ENCODE results near the gene PCBP3.
"Not testable (repeated sequence)": the region's sequence is repeated elsewhere in the genome, so short reads cannot be mapped to it uniquely, and the experiment has no call there.

Gene PCBP3

GRCh38 chr21:45972353-45972715 is 328.8 kb downstream of the PCBP3 start:
- DNase-seq (ENCODE audit: low read depth) = no peak
- H3K4me3 ChIP-seq (ENCODE audit: low read length) = no peak overlapping the region
- no peak for TF ChIP-seq CTCF (conservative IDR thresholded peaks at IDR 0.05; ENCODE audit: low read depth, low read length)

- TF ChIP-seq CTCF (conservative IDR thresholded peaks at IDR 0.05; ENCODE audit: low read depth, low read length) = no peak
- DNase-seq (ENCODE audit: low read depth) = no peak
- H3K4me3 ChIP-seq (ENCODE audit: low read length) = peak overlapping the region; percentile 46
Observed at GRCh38 chr21:45972716-45973474, 329.4 kb downstream of the PCBP3 start.

- peak; percentile 83 for TF ChIP-seq CTCF (conservative IDR thresholded peaks at IDR 0.05; ENCODE audit: low read depth, low read length)
- peak overlapping the region; percentile 46 for H3K4me3 ChIP-seq (ENCODE audit: low read length)
- no peak for DNase-seq (ENCODE audit: low read depth)
Observed at GRCh38 chr21:45973475-45974072, 330.0 kb downstream of the PCBP3 start.

- no peak for TF ChIP-seq CTCF (conservative IDR thresholded peaks at IDR 0.05; ENCODE audit: low read depth, low read length)
- H3K4me3 ChIP-seq (ENCODE audit: low read length) = peak overlapping the region; percentile 46
- no peak for DNase-seq (ENCODE audit: low read depth)
Observed at GRCh38 chr21:45974073-45975019, 330.8 kb downstream of the PCBP3 start.

- no peak overlapping the region for H3K4me3 ChIP-seq (ENCODE audit: low read length)
- no peak for DNase-seq (ENCODE audit: low read depth)
- no peak for TF ChIP-seq CTCF (conservative IDR thresholded peaks at IDR 0.05; ENCODE audit: low read depth, low read length)
Observed at GRCh38 chr21:45975020-45975666, 331.6 kb downstream of the PCBP3 start.

- not testable (repeated sequence) for DNase-seq (ENCODE audit: low read depth); H3K4me3 ChIP-seq (ENCODE audit: low read length)
Observed at GRCh38 chr21:45975667-45976409, 332.3 kb downstream of the PCBP3 start.

Measured in retinal pigment epithelial cell (primary cell).